OCI-LY3 (cell line): Measurements from ENCODE around the gene SFSWAP.

Experiments used
- EZH2phosphoT487 ChIP-seq: fragments of 200-600 bp; shearing (Covaris generic); IDR thresholded peaks from 2 replicates; pipeline ENCODE4 v1.6.1; 2018; ENCODE audit warnings: antibody characterized with exemption, mixed run types, low read depth
- TF ChIP-seq, protein P1 (sequence below): fragments of 200-600, 300-600 bp; sonication (generic); IDR thresholded peaks from 2 replicates; pipeline ENCODE4 v1.5.1; 2014; ENCODE audit warnings: antibody characterized with exemption, low read length, low read depth

DNA sequence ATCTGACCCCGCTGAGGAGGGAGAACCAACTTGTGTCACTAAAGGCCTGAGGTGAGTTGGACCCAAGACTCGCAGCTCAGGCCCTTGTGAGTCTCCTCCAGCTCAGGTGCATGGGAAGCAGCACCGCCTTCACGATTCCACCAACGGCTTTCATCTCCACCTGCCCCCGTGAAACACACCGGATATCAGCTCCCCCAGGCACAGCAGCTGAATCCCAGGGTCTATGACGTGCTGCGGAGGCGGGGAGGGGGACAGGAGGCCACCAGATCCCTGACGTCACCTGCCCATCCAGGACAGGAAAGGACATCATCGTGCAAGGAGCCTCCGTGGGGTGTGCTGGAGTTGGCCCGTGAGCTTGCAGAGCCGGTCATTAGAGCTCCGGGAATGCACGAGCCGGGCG is 18.5 kb upstream of the SFSWAP start:
- TF ChIP-seq, protein P1, sequence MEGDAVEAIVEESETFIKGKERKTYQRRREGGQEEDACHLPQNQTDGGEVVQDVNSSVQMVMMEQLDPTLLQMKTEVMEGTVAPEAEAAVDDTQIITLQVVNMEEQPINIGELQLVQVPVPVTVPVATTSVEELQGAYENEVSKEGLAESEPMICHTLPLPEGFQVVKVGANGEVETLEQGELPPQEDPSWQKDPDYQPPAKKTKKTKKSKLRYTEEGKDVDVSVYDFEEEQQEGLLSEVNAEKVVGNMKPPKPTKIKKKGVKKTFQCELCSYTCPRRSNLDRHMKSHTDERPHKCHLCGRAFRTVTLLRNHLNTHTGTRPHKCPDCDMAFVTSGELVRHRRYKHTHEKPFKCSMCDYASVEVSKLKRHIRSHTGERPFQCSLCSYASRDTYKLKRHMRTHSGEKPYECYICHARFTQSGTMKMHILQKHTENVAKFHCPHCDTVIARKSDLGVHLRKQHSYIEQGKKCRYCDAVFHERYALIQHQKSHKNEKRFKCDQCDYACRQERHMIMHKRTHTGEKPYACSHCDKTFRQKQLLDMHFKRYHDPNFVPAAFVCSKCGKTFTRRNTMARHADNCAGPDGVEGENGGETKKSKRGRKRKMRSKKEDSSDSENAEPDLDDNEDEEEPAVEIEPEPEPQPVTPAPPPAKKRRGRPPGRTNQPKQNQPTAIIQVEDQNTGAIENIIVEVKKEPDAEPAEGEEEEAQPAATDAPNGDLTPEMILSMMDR: no peak
- no peak for TF ChIP-seq EZH2phosphoT487
